Fibroblast of skin of abdomen (primary cell): ENCODE measurements around the gene SLC26A3.

Experiments used
- DNase-seq: peaks from one replicate; pipeline ENCODE4 v3.0.0-alpha.2; 2013

SLC26A3 gene

GRCh38 chr7:107815254-107815882 is 12.3 kb upstream of the SLC26A3 start:
- DNase-seq, result no peak

GRCh38 chr7:107813524-107813923 is 10.5 kb upstream of the SLC26A3 start:
- DNase-seq, result no peak

- no peak for DNase-seq
These were observed 8.9 kb upstream of the SLC26A3 start for GRCh38 chr7:107811934-107812333.

- DNase-seq, result no peak
These were observed 7.6 kb upstream of the SLC26A3 start for GRCh38 chr7:107810626-107811025.

- no peak for DNase-seq
These were observed 6.2 kb upstream of the SLC26A3 start for GRCh38 chr7:107809179-107809578.

GRCh38 chr7:107799647-107800264 is 3.3 kb downstream of the SLC26A3 start:
- no peak for DNase-seq

- no peak for DNase-seq
These were observed 10.7 kb downstream of the SLC26A3 start for GRCh38 chr7:107792364-107792763.

GRCh38 chr7:107789647-107790046 is 13.4 kb downstream of the SLC26A3 start:
- no peak for DNase-seq

- no peak for DNase-seq
These were observed 14.4 kb downstream of the SLC26A3 start for GRCh38 chr7:107788662-107789061.

- DNase-seq, result no peak
These were observed 14.8 kb downstream of the SLC26A3 start for GRCh38 chr7:107788216-107788615.

GRCh38 chr7:107785926-107786325 is 17.1 kb downstream of the SLC26A3 start:
- no peak for DNase-seq

GRCh38 chr7:107785170-107785569 is 17.9 kb downstream of the SLC26A3 start:
- no peak for DNase-seq

GRCh38 chr7:107783648-107784047 is 19.4 kb downstream of the SLC26A3 start:
- DNase-seq, result no peak

- no peak for DNase-seq
These were observed 20.6 kb downstream of the SLC26A3 start for GRCh38 chr7:107782374-107782773.

- DNase-seq, result no peak
These were observed 23.4 kb downstream of the SLC26A3 start for GRCh38 chr7:107779647-107780099.

- DNase-seq, result no peak
These were observed 24.7 kb downstream of the SLC26A3 start for GRCh38 chr7:107778283-107778682.

GRCh38 chr7:107777702-107778101 is 25.3 kb downstream of the SLC26A3 start:
- DNase-seq, result no peak

- no peak for DNase-seq
These were observed 30.0 kb downstream of the SLC26A3 start for GRCh38 chr7:107773027-107773426.

- DNase-seq, result peak; percentile 1
These were observed 34.8 kb downstream of the SLC26A3 start for GRCh38 chr7:107768263-107768662.

- DNase-seq, result no peak
These were observed 35.6 kb downstream of the SLC26A3 start for GRCh38 chr7:107767391-107767790.

- no peak for DNase-seq
These were observed 44.4 kb downstream of the SLC26A3 start for GRCh38 chr7:107758667-107759066.

- no peak for DNase-seq
These were observed 48.4 kb downstream of the SLC26A3 start for GRCh38 chr7:107754642-107755041.

GRCh38 chr7:107751113-107751512 is 51.9 kb downstream of the SLC26A3 start:
- no peak for DNase-seq

GRCh38 chr7:107746006-107746405 is 57.0 kb downstream of the SLC26A3 start:
- no peak for DNase-seq

GRCh38 chr7:107744345-107744750 is 58.7 kb downstream of the SLC26A3 start:
- DNase-seq, result no peak
